SKM-1 (cell line): Measurements from ENCODE around the gene PARP8.

Source experiments
- DNase-seq: peaks from one replicate; lab custom pipeline; 2025; ENCODE audit not compliant: unreplicated experiment; lab: John Stamatoyannopoulos, UW

The PARP8 gene

DNA sequence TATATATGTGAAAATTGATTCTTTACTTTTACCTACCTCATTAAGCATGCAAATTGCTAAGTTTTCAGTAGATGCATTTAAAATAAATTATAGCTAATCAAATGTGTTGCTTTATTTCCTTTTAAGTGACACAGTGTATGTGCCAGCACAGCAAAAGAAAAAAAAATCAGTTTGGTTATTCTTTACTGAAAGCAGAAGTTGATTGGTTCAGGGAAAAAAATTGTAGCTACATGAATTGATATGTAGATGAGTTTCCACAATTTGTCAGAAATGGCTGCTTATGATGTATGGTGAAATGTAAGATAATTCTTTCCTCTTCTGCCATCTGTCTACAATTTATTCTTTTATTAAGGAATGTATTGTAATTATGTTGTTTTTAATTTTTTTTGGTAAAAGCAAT lies 57.8 kb downstream of the PARP8 start:
- no peak for DNase-seq

DNA sequence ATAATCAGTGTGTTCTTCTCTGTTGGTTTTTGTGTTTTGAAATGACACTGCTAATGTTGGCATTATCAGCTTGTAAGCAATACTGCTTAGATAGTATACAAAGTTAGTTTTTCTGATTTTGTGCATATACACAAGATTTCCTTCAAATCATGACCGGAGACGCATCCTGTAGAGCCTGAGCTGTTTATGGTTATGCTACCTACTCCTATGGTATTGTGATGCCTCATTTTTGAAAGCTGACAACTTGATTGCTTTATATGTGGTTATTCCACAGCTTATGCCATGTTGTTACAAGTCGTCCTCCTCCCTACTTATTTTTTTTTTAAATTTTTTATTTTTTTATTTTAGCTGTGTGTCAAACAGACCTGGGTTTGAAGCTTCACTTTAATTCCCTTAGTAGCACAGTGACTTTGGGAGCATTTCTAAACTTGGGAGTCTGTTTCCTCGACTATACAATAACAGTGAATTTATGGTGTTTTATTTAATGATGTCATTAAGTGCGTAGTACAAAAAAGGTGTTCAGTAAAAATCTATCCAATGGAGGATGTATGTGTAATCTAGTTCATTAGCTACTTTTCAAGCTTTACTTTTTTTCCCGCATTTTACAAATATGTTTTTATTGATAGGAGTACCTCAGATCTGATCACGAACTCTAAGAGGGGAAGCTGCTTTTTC lies 59.5 kb downstream of the PARP8 start:
- DNase-seq: no peak

DNA sequence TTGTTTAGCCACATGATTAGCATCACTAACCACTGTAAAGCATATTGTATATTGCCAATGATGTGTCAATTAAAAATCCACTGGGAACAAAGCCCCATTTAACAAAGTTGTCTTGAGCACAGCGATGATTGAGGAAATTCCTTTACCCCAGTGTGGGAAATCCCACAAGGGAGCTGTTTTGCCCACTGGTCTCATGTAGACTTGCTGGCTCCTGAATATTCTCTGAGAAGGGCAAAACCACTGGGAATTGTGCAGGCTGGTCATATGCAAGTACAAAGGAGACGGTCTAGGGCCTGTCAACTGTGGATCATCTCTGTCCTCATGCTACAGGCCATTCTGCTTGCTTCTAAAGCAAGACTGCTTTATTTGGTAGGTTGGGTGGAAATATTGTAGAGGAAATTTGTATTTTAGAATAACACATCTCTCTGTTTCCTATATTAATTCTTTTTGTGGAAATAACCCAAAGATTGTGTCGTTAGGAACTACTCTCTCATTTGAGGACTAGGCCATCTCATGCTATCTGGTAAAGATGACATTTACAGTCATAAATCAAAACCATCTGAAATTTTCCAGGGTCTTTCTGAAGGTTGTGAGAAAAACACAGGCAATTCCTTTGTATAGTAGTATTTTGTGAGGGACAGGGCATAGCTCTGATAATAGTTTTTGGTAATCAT lies 60.2 kb downstream of the PARP8 start:
- DNase-seq: no peak

GRCh38 chr5:50727149-50727496 lies 60.7 kb downstream of the PARP8 start:
- DNase-seq: no peak

GRCh38 chr5:50727845-50728244 lies 61.4 kb downstream of the PARP8 start:
- DNase-seq: no peak

DNA sequence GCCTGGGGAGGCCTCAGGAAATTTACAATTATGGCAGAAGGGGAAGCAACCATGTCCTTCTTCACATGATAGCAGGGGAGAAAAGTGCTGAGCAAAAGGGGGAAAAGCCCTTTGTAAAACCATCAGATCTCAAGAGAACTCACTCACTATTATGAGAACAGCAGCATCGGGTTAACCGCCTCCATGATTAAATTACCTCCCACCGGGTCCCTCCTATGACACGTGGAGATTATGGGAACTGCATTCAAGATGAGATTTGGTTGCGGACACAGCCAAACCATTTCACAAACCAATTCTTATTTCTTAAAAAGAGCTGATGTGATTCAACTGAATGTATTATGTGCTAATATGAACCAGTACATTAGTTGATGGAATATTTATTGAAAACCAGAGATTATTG lies 63.9 kb downstream of the PARP8 start:
- no peak for DNase-seq

GRCh38 chr5:50730841-50731240 lies 64.4 kb downstream of the PARP8 start:
- no peak for DNase-seq

DNA sequence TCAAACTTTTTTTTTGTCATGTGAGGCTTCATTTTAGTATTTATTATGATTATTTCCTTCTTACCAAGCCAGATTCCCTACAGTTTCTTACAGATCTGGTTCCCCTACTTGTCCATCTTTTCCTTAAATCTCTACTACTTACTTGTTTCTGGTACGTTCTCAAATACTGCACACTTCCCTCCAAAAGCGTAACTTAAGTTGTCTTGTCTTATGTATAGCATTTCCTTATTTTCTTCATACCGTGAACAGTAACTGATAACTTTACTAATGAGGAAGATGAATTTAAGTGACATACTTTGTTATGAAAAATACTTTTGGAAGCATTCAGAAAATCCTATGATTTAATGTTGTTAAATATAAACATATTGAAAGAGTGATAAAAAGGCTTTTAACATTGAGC lies 67.3 kb downstream of the PARP8 start:
- no peak for DNase-seq

- DNase-seq: no peak
Observed at GRCh38 chr5:50738864-50739263, 72.4 kb downstream of the PARP8 start.

- no peak for DNase-seq
Observed at GRCh38 chr5:50740832-50741231, 74.4 kb downstream of the PARP8 start.

- DNase-seq: no peak
Observed at GRCh38 chr5:50744776-50745175, 78.3 kb downstream of the PARP8 start.

GRCh38 chr5:50745221-50745910 lies 78.9 kb downstream of the PARP8 start:
- no peak for DNase-seq

DNA sequence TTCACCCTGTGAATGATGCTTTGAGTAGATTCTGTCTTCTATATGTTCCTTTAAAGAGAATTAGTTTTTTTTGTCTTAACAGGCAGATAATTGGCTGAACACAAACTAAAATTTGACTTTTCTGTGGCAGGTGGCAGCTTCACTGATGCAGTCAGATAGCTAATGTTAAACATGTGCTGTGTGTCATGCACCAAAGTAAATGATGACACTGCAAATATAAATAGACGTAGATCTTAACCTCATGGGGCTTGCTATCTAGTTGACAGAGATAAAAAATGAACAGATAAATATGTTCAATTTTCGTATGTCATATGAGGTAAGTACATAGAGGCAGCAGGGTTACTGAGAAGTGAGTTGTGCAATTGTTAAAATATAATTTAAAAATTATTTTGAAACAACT lies 82.7 kb downstream of the PARP8 start:
- DNase-seq: no peak

GRCh38 chr5:50749873-50750272 lies 83.4 kb downstream of the PARP8 start:
- DNase-seq: no peak

DNA sequence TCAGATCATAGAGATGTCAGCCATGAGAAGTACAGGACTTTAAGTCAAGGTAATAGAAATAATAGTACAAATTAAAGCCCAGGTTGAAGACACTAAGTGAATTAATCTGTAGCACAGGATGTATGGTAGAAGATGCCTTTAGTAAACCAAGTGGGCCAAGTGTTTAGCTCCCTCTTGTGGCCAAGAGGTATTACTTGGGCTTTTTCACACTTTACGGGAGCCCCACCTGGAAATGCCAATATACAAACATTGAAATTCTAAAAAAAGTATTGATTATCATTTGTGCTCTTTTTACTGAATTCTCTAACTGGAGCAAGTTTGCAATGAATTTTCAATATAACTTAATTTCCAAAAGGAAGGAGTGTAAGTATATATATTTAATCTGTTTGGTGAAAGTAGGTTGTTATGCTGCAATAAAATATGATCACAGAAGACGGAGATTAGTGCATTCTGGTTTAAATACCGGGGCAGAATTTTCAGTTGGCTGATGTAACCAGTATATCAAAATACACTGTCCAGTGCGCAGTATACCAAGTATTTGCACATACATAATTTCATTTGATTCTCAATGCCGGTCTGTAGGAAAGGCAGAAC lies 84.7 kb downstream of the PARP8 start:
- DNase-seq: peak; percentile 12

DNA sequence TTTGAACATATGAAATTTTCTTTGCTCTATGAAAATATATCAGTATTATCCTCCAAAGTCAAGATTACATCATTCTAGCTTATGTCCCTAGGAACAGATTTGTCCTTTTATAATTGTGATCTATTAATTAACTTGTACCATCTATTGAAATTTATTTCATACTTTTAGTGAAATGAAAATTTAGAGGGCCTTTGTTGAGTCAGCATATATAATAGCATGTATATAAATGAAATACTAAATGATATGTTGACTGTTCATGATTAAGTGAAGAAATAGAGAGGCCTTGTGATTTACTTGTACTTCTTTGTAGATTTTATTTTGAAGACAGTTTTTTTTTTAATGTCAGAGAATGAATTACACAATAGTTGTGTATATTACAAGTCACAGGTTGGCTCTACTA lies 86.4 kb downstream of the PARP8 start:
- no peak for DNase-seq

GRCh38 chr5:50759526-50760270 lies 93.3 kb downstream of the PARP8 start:
- DNase-seq: no peak

GRCh38 chr5:50763351-50763750 lies 96.9 kb downstream of the PARP8 start:
- no peak for DNase-seq

DNA sequence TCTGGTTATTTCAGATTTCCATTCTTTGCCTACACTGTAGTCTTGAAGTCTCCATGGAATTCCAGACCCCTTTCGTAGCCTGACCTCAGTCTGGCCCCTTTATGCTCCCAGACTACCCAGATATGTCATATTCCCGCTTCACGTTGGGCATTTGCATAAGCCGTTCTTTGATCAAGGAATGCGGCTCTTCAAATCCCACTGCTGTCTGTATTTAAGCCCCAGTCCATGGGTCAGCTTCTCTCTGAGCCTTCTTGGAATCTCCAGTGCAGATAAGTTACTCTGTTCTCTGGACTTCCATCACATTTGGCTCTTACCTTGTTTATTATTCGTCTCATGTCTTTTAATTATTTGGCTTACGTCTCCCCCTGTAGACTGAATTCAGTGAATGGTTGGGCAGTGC lies 97.4 kb downstream of the PARP8 start:
- DNase-seq: no peak

DNA sequence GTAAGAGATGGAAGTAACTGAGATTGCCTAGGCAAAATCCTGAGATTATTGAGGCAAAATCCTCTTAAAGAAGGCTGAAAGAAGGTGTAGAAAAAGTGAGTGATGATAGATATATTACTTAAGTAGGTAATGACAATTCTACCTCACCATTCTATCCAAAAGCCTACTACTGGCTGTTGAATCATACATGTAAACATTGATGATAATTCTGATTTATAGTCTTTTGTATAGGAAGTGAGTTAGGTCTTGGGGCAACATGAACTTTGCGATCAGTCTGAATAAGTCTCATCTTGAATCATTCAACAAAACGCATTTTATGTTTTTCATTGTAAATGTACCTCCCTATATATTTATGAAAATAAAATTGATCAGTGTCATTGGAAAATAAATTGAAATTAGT lies 99.6 kb downstream of the PARP8 start:
- DNase-seq: no peak

DNA sequence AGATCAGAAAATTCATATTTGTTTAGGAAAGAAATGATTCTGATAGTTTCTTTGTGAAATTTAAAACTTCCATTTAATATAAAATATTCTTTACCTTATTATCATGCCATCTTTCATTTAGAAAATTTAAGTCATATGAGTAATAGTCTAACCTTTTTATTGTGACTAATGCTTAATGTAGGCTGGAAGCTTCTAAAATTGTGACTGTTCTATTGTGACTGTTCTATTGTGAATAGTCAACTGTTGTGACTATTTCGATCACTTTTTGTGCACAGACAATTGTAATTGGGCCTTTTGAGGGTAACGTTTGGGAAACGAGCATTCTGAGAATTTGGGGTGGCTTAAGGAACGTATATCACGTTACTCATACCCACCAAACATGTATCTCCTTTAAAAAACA lies 100.0 kb downstream of the PARP8 start:
- DNase-seq: no peak
